GM19467 (cell line): Measurements from ENCODE around the gene RREB1.

Source experiments
- ATAC-seq: cut with Tn5 transposase; IDR thresholded peaks from one replicate; pipeline ENCODE4 v1.9.1; 2021; ENCODE audit warnings: mild to moderate bottlenecking, moderate library complexity; ENCODE audit not compliant: unreplicated experiment

The RREB1 gene

GRCh38 chr6:7189101-7189758 is 81.5 kb downstream of the RREB1 start:
- no peak for ATAC-seq

DNA sequence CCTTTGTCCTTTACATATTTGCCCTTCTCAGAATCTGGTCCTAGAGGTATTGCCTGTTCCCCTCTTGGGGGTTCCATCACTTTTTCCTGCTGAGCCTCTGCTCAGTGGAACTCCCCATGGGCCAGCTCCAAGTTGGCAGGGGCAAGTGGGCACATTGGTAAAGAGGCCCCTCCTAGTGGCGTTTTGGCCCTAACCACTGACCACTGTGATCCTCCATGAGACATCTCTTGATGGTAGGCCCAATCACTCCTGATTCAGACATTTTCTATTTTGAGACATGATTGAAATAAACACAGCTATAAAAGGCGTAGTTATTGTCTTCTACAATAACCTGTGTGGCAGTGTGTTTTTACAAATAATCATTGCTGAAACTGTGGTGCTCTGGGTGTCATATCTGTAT is 83.0 kb downstream of the RREB1 start:
- no peak for ATAC-seq

DNA sequence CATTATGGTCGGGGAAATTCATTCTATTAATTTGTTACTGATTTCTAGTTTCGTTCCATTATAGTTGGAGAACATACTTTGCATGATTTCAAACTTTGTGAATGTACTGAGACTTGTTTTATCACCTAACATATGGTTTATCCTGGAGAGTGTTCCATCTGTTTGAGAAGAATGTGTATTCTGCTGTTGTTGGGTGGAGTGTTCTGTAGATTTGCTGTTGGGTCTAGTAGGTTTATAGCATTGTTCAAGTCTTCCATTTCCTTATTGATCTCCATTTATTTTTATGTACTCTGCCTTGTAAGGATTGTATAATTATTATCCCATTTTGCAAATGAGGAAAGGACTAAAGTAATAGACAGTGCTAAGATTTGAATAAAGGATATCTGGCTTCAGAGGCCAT is 85.4 kb downstream of the RREB1 start:
- no peak for ATAC-seq

- no peak for ATAC-seq
Measured at GRCh38 chr6:7194657-7195056, 86.9 kb downstream of the RREB1 start.

GRCh38 chr6:7195339-7196018 is 87.7 kb downstream of the RREB1 start:
- no peak for ATAC-seq

DNA sequence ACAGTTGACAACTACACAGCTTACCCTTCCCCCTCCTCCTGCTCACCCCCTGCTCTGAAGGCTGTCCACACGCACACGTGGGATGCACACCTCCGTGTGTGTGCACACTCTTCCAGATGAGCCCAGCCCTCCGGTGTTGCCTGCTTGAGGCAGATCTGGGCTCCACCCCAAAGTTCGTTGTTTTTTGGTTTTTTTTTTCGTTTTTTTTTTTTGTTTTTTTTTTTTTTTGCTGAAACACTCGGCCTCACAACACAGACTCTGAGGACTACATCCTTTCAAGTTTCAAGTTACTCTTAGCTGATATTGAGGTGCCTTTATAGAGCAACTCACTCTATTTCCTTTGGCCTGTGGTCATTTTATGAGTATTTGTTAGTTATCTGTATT is 88.2 kb downstream of the RREB1 start:
- ATAC-seq: no peak

- no peak for ATAC-seq
Measured at GRCh38 chr6:7196685-7197283, 89.0 kb downstream of the RREB1 start.

GRCh38 chr6:7197747-7198146 is 90.0 kb downstream of the RREB1 start:
- ATAC-seq: no peak

GRCh38 chr6:7198833-7199800 is 91.4 kb downstream of the RREB1 start:
- ATAC-seq: no peak

- ATAC-seq: no peak
Measured at GRCh38 chr6:7200598-7201443, 93.1 kb downstream of the RREB1 start.

GRCh38 chr6:7201444-7201731 is 93.6 kb downstream of the RREB1 start:
- no peak for ATAC-seq

- peak; percentile 82 for ATAC-seq
Measured at GRCh38 chr6:7201732-7202541, 94.2 kb downstream of the RREB1 start.

- ATAC-seq: no peak
Measured at GRCh38 chr6:7202950-7203349, 95.2 kb downstream of the RREB1 start.

GRCh38 chr6:7203939-7204338 is 96.2 kb downstream of the RREB1 start:
- ATAC-seq: no peak

- no peak for ATAC-seq
Measured at GRCh38 chr6:7204726-7205125, 97.0 kb downstream of the RREB1 start.

DNA sequence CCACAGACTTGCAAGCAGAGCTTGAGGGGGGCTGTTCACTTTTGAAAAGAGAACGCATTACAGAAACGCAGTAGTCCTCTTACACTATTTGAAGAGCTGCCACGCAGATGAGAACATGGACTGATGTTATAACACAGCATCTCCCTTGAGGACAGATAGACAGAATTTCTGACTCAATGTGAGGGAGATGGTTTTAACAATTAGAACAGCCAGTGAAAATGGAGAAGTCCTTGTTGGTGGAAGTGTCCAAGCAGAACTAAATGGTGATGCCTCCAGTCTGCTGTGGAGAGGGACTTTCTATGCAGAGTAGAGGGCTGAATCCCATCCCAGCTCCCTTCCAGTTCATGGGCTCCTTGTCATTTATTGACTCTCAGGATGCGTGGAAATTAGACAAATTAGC is 100.0 kb downstream of the RREB1 start:
- no peak for ATAC-seq

DNA sequence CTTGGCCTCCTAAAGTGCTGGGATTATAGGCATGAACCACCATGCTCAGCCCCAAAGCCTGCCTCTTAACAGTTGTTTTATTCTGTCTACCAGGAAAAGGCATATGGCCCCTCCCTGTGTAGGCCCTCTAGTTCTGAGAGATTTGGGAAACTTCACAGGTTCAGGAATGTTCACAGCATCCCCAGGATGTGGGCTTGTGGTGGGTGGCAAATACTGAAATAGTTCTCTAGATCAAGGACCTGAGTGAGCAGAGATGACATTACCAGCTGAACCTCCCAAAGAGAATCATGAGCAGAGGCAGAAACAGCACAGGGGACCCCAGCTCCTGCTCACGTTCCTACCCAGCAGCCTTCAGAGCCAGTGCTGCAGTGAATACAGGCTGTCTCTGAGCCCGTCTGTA is 105.7 kb downstream of the RREB1 start:
- ATAC-seq: no peak

GRCh38 chr6:7214468-7214867 is 106.7 kb downstream of the RREB1 start:
- ATAC-seq: no peak

- no peak for ATAC-seq
Measured at GRCh38 chr6:7215131-7215530, 107.4 kb downstream of the RREB1 start.

DNA sequence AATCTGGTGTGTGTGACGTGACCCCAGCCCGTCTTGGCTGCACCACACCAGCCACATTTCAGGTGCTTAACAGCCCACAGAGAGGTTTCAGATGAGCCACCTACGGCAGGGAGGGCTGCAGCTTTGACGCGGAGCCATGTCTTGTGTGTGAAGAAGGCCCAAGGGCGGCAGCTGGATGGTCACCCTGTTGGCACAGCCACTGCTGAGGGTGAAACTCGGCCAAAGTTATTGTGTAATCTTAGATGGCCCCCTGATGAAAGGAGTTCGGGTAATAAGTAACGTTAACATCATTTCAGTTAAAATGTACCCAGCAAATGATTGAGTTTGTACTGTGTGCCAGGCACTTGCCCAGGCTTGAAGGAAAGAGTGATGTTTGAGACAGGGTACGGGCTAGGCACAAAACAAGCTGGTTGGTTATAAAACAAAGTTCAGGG is 108.1 kb downstream of the RREB1 start:
- no peak for ATAC-seq
